NT2/D1 (cell line): ENCODE data around the gene ELMO1.

Experiments
- DNase-seq: peaks from one replicate; pipeline ENCODE4 v3.0.0-alpha.2; 2011; ENCODE audit warnings: low read depth, low spot score
- H3K27me3 ChIP-seq: 2 replicates; pipeline ENCODE4 v1.6.0; 2011; ENCODE audit warnings: mild to moderate bottlenecking; ENCODE audit not compliant: insufficient read length, insufficient read depth
- H3K36me3 ChIP-seq: 2 replicates; pipeline ENCODE4 v1.6.1; 2011; ENCODE audit warnings: mild to moderate bottlenecking, low read length, mixed read lengths; ENCODE audit not compliant: insufficient read depth, insufficient read length
- H3K4me1 ChIP-seq: 2 replicates; pipeline ENCODE4 v1.5.1; 2011; ENCODE audit not compliant: insufficient read depth, insufficient read length
- H3K4me3 ChIP-seq: 2 replicates; pipeline ENCODE4 v1.5.1; 2011; ENCODE audit warnings: low read depth; ENCODE audit not compliant: insufficient read length
- H3K9ac ChIP-seq: 2 replicates; pipeline ENCODE4 v1.6.0; 2011; ENCODE audit warnings: low read depth; ENCODE audit not compliant: insufficient read length
- H3K9me3 ChIP-seq: 2 replicates; pipeline ENCODE4 v1.5.1; 2011; ENCODE audit warnings: mild to moderate bottlenecking, low read length; ENCODE audit not compliant: insufficient read depth
- SUZ12 ChIP-seq: IDR thresholded peaks from 2 replicates; pipeline ENCODE4 v1.6.1; 2011; ENCODE audit not compliant: insufficient read length, insufficient read depth; ENCODE audit errors: extremely low read depth
- YY1 ChIP-seq: IDR thresholded peaks from 2 replicates; pipeline ENCODE4 v1.6.1; 2011; ENCODE audit not compliant: insufficient read length, insufficient read depth
- ZNF274 ChIP-seq: IDR thresholded peaks from 2 replicates; pipeline ENCODE4 v1.6.1; 2011; ENCODE audit warnings: mild to moderate bottlenecking, low read depth, low read length

Gene ELMO1

GRCh38 chr7:37333075-37333474 is 115.6 kb downstream of the ELMO1 start:
- no peaks in the 10 kb centered on the region for H3K4me1 ChIP-seq
- H3K9me3 ChIP-seq, result 0 out of 2 replicates have a peak, but pooled peaks cover 7% of the 10 kb centered on the region
- no peaks in the 10 kb centered on the region for H3K27me3 ChIP-seq
- no peak overlapping the region for H3K9ac ChIP-seq
- H3K36me3 ChIP-seq, result no peaks in the 10 kb centered on the region
- no peak for DNase-seq
- no peak overlapping the region for H3K4me3 ChIP-seq
- no peak for TF ChIP-seq SUZ12
- TF ChIP-seq ZNF274, result no peak
- no peak for TF ChIP-seq YY1

GRCh38 chr7:37332243-37333016 is 116.2 kb downstream of the ELMO1 start:
- H3K9me3 ChIP-seq, result 0 out of 2 replicates have a peak, but pooled peaks cover 7% of the 10 kb centered on the region
- no peak for DNase-seq
- H3K27me3 ChIP-seq, result no peaks in the 10 kb centered on the region
- H3K9ac ChIP-seq, result no peak overlapping the region
- TF ChIP-seq SUZ12 (no peak), YY1 (no peak), ZNF274 (no peak)
- no peaks in the 10 kb centered on the region for H3K4me1 ChIP-seq
- no peaks in the 10 kb centered on the region for H3K36me3 ChIP-seq
- H3K4me3 ChIP-seq, result no peak overlapping the region

DNA sequence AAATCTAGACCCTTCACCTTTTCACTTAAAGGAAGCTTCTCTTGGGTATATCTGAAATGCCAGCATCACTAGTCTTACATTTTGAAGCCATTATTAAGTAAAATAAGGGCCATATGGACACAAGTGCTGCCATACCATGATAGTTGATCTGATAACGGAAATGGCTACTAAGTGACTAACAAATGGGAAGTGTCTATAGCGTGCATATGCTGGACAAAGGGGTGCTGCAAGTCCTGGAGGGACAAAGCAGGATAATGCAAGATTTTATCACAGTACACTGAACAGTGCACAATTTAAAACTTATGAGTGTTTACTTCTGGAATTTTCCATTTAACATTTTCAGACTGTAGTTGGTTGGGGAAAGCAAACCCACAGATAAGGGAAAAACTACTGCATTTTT is 117.9 kb downstream of the ELMO1 start:
- no peaks in the 10 kb centered on the region for H3K27me3 ChIP-seq
- H3K9me3 ChIP-seq, result 0 out of 2 replicates have a peak, but pooled peaks cover 7% of the 10 kb centered on the region
- TF ChIP-seq YY1 (no peak), SUZ12 (no peak), ZNF274 (no peak)
- H3K9ac ChIP-seq, result no peak overlapping the region
- no peaks in the 10 kb centered on the region for H3K36me3 ChIP-seq
- H3K4me3 ChIP-seq, result no peak overlapping the region
- no peak for DNase-seq
- H3K4me1 ChIP-seq, result no peaks in the 10 kb centered on the region

GRCh38 chr7:37329940-37330339 is 118.7 kb downstream of the ELMO1 start:
- Histone ChIP-seq H3K36me3 (no peaks in the 10 kb centered on the region), H3K9ac (no peak overlapping the region), H3K4me3 (no peak overlapping the region), H3K4me1 (no peaks in the 10 kb centered on the region), H3K27me3 (no peaks in the 10 kb centered on the region), H3K9me3 (0 out of 2 replicates have a peak, but pooled peaks cover 7% of the 10 kb centered on the region)
- TF ChIP-seq SUZ12 (no peak), YY1 (no peak), ZNF274 (no peak)
- DNase-seq, result no peak

DNA sequence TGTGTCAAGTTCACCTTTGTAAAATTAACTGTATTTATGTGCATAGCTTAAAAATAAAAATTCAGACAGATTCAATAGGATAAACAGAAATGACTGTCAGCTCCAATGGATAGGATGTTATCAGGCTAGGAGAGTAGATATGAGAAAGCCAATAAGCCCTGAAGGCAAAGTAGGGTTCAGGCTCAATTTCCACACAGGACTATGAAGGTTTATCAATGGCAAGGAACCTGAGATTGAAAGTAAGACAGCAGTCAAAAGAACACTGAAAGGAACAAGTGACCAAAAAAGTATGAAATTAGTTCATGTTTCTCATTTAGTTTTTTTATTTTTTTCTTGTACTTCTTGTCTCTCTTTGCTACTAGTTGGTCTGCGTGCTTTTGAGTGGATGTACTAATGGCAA is 121.4 kb downstream of the ELMO1 start:
- Histone ChIP-seq H3K4me3 (no peak overlapping the region), H3K36me3 (no peaks in the 10 kb centered on the region), H3K9me3 (0 out of 2 replicates have a peak, but pooled peaks cover 7% of the 10 kb centered on the region), H3K9ac (no peak overlapping the region), H3K27me3 (no peaks in the 10 kb centered on the region), H3K4me1 (no peaks in the 10 kb centered on the region)
- no peak for DNase-seq
- TF ChIP-seq ZNF274 (no peak), YY1 (no peak), SUZ12 (no peak)

GRCh38 chr7:37323966-37324365 is 124.7 kb downstream of the ELMO1 start:
- no peak for TF ChIP-seq SUZ12
- DNase-seq, result no peak
- Histone ChIP-seq H3K4me1 (no peaks in the 10 kb centered on the region), H3K36me3 (no peaks in the 10 kb centered on the region), H3K9ac (no peak overlapping the region), H3K4me3 (no peak overlapping the region), H3K27me3 (no peaks in the 10 kb centered on the region), H3K9me3 (no peaks in the 10 kb centered on the region)

- no peaks in the 10 kb centered on the region for H3K4me1 ChIP-seq
- no peaks in the 10 kb centered on the region for H3K27me3 ChIP-seq
- no peak overlapping the region for H3K4me3 ChIP-seq
- no peaks in the 10 kb centered on the region; the same call in 1 of the 2 replicates for H3K9me3 ChIP-seq
- no peak for TF ChIP-seq ZNF274
- TF ChIP-seq SUZ12, result no peak
- peak; percentile 6 for DNase-seq
- no peak overlapping the region for H3K9ac ChIP-seq
- no peaks in the 10 kb centered on the region for H3K36me3 ChIP-seq
These were observed 125.8 kb downstream of the ELMO1 start for GRCh38 chr7:37322831-37323230.
